ENCODE data around the gene ALKBH5. TPM values are rescaled to one million over a fixed set of nuclear protein-coding genes. Genes with fewer than 3 reads are reported as not detected.
A peak's percentile ranks its signal among the peaks of the same experiment; 100 is the strongest.

The ALKBH5 gene
- total RNA-seq, 1 experiment from 2014 or later = 105 TPM

DNA sequence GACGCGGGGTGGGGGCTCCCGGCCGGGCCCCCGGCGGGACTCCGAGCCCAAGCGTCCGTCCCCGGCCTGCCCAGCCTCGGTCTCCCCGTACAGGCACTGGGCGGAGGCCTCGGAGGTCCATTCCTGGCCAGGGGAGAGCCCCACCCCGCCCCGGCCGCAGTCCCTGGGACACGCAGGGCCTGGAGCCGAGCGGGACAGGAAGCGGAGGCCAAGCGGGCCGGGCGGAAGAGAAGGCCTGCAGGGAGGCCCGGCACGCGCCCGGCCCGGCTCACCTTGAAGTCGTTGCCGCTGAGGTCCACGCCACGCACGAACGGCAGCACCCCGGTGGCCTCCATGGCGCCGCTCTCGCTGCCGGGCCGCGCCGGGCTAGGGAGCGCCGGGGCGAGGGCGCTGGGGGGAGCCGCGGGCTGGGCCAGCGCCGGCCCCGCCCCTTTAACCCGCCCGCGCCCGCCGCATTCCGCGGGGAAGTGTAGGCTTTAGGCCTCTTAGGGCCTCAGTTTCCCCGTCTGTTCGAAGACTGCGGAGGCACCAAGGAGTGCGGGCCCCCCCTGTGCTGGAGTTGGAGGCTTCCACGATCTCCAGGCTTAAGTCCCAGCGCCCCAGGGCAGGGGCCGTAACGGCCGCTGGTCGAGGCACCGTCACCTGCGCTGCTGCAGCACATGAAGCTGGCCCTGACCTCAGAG lies 74.9 kb downstream of the ALKBH5 start, which contains the start of gene FLII (continued):
- no peak for TF ChIP-seq TEAD4 (CRISPR knock-in tag; IDR thresholded peaks at IDR 0.05)
- TF ChIP-seq, protein P1, sequence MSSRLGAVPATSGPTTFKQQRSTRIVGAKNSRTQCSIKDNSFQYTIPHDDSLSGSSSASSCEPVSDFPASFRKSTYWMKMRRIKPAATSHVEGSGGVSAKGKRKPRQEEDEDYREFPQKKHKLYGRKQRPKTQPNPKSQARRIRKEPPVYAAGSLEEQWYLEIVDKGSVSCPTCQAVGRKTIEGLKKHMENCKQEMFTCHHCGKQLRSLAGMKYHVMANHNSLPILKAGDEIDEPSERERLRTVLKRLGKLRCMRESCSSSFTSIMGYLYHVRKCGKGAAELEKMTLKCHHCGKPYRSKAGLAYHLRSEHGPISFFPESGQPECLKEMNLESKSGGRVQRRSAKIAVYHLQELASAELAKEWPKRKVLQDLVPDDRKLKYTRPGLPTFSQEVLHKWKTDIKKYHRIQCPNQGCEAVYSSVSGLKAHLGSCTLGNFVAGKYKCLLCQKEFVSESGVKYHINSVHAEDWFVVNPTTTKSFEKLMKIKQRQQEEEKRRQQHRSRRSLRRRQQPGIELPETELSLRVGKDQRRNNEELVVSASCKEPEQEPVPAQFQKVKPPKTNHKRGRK (CRISPR knock-in tag; IDR thresholded peaks at IDR 0.05; ENCODE audit: borderline replicate concordance) = no peak
- 0 out of 2 replicates have a peak, but pooled peaks have one; percentile 11 for TF ChIP-seq NFYB (CRISPR knock-in tag; conservative IDR thresholded peaks at IDR 0.05; ENCODE audit: low read depth)
- TF ChIP-seq ZNF263 (CRISPR knock-in tag; IDR thresholded peaks at IDR 0.05; ENCODE audit: low read depth) = no peak
- peak; percentile 45; the same call in 1 of the 2 replicates for TF ChIP-seq JUN (CRISPR knock-in tag; IDR thresholded peaks at IDR 0.05)
- TF ChIP-seq, protein P2, sequence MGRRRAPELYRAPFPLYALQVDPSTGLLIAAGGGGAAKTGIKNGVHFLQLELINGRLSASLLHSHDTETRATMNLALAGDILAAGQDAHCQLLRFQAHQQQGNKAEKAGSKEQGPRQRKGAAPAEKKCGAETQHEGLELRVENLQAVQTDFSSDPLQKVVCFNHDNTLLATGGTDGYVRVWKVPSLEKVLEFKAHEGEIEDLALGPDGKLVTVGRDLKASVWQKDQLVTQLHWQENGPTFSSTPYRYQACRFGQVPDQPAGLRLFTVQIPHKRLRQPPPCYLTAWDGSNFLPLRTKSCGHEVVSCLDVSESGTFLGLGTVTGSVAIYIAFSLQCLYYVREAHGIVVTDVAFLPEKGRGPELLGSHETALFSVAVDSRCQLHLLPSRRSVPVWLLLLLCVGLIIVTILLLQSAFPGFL (CRISPR knock-in tag; IDR thresholded peaks at IDR 0.05; ENCODE audit: borderline replicate concordance) = no peak
- TF ChIP-seq FOXK1 (CRISPR knock-in tag; IDR thresholded peaks at IDR 0.05) = no peak; the same call in 1 of the 2 replicates
- no peak for TF ChIP-seq CBFB (CRISPR knock-in tag; IDR thresholded peaks at IDR 0.05; ENCODE audit: low read depth)
- TF ChIP-seq NR3C1 (CRISPR knock-in tag; conservative IDR thresholded peaks at IDR 0.05; ENCODE audit: low read depth) = no peak
- no peak for TF ChIP-seq ZNF317 (CRISPR knock-in tag; IDR thresholded peaks at IDR 0.05; ENCODE audit: borderline replicate concordance, low read depth)
- TF ChIP-seq, protein P3, sequence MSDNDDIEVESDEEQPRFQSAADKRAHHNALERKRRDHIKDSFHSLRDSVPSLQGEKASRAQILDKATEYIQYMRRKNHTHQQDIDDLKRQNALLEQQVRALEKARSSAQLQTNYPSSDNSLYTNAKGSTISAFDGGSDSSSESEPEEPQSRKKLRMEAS (CRISPR knock-in tag; IDR thresholded peaks at IDR 0.05) = 0 out of 2 replicates have a peak, but pooled peaks have one; percentile 30
- TF ChIP-seq, protein P4, sequence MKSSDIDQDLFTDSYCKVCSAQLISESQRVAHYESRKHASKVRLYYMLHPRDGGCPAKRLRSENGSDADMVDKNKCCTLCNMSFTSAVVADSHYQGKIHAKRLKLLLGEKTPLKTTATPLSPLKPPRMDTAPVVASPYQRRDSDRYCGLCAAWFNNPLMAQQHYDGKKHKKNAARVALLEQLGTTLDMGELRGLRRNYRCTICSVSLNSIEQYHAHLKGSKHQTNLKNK (CRISPR knock-in tag; IDR thresholded peaks at IDR 0.05) = no peak
- TF ChIP-seq SMAD3 (CRISPR knock-in tag; IDR thresholded peaks at IDR 0.05; ENCODE audit: borderline replicate concordance) = no peak
- no peak for TF ChIP-seq ETV6 (CRISPR knock-in tag; IDR thresholded peaks at IDR 0.05)
- TF ChIP-seq, protein P5, sequence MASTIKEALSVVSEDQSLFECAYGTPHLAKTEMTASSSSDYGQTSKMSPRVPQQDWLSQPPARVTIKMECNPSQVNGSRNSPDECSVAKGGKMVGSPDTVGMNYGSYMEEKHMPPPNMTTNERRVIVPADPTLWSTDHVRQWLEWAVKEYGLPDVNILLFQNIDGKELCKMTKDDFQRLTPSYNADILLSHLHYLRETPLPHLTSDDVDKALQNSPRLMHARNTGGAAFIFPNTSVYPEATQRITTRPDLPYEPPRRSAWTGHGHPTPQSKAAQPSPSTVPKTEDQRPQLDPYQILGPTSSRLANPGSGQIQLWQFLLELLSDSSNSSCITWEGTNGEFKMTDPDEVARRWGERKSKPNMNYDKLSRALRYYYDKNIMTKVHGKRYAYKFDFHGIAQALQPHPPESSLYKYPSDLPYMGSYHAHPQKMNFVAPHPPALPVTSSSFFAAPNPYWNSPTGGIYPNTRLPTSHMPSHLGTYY (CRISPR knock-in tag; IDR thresholded peaks at IDR 0.05) = no peak

Other genes with a start within 250 kb of the ALKBH5 start
- 5.2 to 6.7 TPM (median 6.4 TPM) in 3 replicates for gene TOM1L2, start 211.4 kb upstream of the ALKBH5 start, total RNA-seq (2021)
- 0.34 to 0.48 TPM (median 0.42 TPM) in 3 replicates for gene DRC3, start 211.0 kb upstream of the ALKBH5 start, total RNA-seq (2021)
- 32.2 to 36.8 TPM (median 33.5 TPM) in 3 replicates for gene ATPAF2, start 144.7 kb upstream of the ALKBH5 start, total RNA-seq (2021)
- 15.4 to 16.0 TPM (median 15.7 TPM) in 3 replicates for gene GID4, start 144.4 kb upstream of the ALKBH5 start, total RNA-seq (2021)
- gene DRG2, start 95.9 kb upstream of the ALKBH5 start, total RNA-seq (2021) = 40.8 to 43.1 TPM (median 41.4 TPM) in 3 replicates
- gene MYO15A, start 75.1 kb upstream of the ALKBH5 start, total RNA-seq (2021) = 2.6 to 4.5 TPM (median 3.6 TPM) in 3 replicates
- 76.0 to 87.8 TPM (median 78.6 TPM) in 3 replicates for gene LLGL1, start 41.8 kb downstream of the ALKBH5 start, total RNA-seq (2021)
- 298 to 313 TPM (median 309 TPM) in 3 replicates for gene FLII, start 74.9 kb downstream of the ALKBH5 start, total RNA-seq (2021)
- gene MIEF2, start 76.8 kb downstream of the ALKBH5 start, total RNA-seq (2021) = 15.7 to 18.8 TPM (median 17.9 TPM) in 3 replicates
- 54.9 to 56.1 TPM (median 56.0 TPM) in 3 replicates for gene TOP3A, start 131.2 kb downstream of the ALKBH5 start, total RNA-seq (2021)
- gene SMCR8, start 131.5 kb downstream of the ALKBH5 start, total RNA-seq (2021) = 17.8 to 19.1 TPM (median 18.0 TPM) in 3 replicates
- gene SHMT1, start 179.7 kb downstream of the ALKBH5 start, total RNA-seq (2021) = 40.1 to 49.2 TPM (median 42.5 TPM) in 3 replicates
- not detected in 3 replicates for gene EVPLL, start 193.9 kb downstream of the ALKBH5 start, total RNA-seq (2021)

All from WTC11 (cell line).